ENCODE measurements around the gene NDUFAB1. TPM values are rescaled to one million over a fixed set of nuclear protein-coding genes. Genes with fewer than 3 reads are reported as not detected.

The NDUFAB1 gene
- total and polyA plus RNA-seq, 2 of the 13 experiments (the other 11 are each of a cell fraction or from before 2014, with no cell fraction given) = 221 to 601 TPM

DNA sequence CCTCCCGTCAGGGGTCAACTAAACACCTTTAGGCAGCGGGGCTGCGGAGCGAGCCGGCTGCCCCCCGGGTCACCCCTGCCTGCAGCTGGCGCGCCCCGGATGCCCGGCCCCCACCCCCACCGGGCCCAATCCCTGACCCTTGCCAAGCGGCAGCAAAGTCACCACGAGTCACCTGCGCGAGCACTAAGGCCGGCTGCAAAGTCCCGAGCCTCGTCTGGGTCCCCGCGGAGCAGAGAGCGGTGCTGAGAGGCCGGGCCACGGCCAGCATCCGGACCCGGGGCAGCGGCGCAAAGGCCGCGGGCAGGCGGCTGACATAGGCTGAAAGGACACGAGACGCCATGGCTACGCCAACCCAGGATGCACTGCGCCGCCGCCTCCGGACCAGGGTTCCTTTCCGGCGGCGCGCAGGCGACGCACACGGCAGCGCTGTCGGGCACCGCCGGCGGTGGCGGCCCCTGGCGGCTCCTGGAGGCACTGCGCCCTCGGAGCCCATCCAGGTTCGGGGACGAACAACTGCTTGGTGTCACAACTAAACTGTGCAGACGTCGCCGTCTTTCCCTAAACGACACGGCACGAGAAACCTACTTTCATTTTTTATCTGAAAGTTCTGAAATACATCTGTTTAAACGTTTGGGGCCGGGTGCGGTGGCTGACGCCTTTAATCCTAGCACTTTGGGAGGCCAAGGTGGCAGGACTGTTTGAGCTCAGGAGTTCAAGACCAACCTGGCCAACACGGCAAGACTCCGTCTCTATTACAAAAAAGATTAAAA is at the start of gene NDUFAB1 (continued):
- TF ChIP-seq ZMYM3 (CRISPR knock-in tag; IDR thresholded peaks at IDR 0.05) = peak; percentile 28; the same call in 1 of the 2 replicates
- TF ChIP-seq MAFF (IDR thresholded peaks at IDR 0.05; ENCODE audit: low read depth, low read length) = no peak; the same call in 1 of the 2 replicates
- no peak for TF ChIP-seq ZSCAN29 (CRISPR knock-in tag; conservative IDR thresholded peaks at IDR 0.05)
- peak; percentile 52 for TF ChIP-seq ZBTB20 (CRISPR knock-in tag; IDR thresholded peaks at IDR 0.05; ENCODE audit: borderline replicate concordance, low read depth)
- TF ChIP-seq GZF1 (CRISPR knock-in tag; IDR thresholded peaks at IDR 0.05) = 0 out of 2 replicates have a peak, but pooled peaks have one; percentile 88
- TF ChIP-seq, protein P1, sequence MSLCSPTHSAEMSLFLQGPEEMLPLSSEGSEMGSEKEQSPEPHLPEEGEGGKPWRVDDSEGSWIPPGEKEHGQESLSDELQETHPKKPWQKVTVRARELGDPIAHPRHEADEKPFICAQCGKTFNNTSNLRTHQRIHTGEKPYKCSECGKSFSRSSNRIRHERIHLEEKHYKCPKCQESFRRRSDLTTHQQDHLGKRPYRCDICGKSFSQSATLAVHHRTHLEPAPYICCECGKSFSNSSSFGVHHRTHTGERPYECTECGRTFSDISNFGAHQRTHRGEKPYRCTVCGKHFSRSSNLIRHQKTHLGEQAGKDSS (CRISPR knock-in tag; IDR thresholded peaks at IDR 0.05; ENCODE audit: borderline replicate concordance, low read depth) = peak; percentile 76; the same call in 1 of the 2 replicates
- peak; percentile 60 for TF ChIP-seq BCL6 (CRISPR knock-in tag; IDR thresholded peaks at IDR 0.05)
- TF ChIP-seq SKI (IDR thresholded peaks at IDR 0.05; ENCODE audit: partially characterized antibody) = peak; percentile 92
- TF ChIP-seq SAP130 (CRISPR knock-in tag; IDR thresholded peaks at IDR 0.05; ENCODE audit: low read depth) = peak; percentile 97
- TF ChIP-seq, protein P2, sequence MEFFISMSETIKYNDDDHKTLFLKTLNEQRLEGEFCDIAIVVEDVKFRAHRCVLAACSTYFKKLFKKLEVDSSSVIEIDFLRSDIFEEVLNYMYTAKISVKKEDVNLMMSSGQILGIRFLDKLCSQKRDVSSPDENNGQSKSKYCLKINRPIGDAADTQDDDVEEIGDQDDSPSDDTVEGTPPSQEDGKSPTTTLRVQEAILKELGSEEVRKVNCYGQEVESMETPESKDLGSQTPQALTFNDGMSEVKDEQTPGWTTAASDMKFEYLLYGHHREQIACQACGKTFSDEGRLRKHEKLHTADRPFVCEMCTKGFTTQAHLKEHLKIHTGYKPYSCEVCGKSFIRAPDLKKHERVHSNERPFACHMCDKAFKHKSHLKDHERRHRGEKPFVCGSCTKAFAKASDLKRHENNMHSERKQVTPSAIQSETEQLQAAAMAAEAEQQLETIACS (CRISPR knock-in tag; IDR thresholded peaks at IDR 0.05) = peak; percentile 70
- peak; percentile 84 for TF ChIP-seq GABPA (IDR thresholded peaks at IDR 0.05; ENCODE audit: low read depth, low read length)
- peak; percentile 79 for TF ChIP-seq GABPA (CRISPR knock-in tag; IDR thresholded peaks at IDR 0.05; ENCODE audit: low read depth)
- peak; percentile 90 for TF ChIP-seq KMT2B (CRISPR knock-in tag; IDR thresholded peaks at IDR 0.05)
- TF ChIP-seq, protein P3, sequence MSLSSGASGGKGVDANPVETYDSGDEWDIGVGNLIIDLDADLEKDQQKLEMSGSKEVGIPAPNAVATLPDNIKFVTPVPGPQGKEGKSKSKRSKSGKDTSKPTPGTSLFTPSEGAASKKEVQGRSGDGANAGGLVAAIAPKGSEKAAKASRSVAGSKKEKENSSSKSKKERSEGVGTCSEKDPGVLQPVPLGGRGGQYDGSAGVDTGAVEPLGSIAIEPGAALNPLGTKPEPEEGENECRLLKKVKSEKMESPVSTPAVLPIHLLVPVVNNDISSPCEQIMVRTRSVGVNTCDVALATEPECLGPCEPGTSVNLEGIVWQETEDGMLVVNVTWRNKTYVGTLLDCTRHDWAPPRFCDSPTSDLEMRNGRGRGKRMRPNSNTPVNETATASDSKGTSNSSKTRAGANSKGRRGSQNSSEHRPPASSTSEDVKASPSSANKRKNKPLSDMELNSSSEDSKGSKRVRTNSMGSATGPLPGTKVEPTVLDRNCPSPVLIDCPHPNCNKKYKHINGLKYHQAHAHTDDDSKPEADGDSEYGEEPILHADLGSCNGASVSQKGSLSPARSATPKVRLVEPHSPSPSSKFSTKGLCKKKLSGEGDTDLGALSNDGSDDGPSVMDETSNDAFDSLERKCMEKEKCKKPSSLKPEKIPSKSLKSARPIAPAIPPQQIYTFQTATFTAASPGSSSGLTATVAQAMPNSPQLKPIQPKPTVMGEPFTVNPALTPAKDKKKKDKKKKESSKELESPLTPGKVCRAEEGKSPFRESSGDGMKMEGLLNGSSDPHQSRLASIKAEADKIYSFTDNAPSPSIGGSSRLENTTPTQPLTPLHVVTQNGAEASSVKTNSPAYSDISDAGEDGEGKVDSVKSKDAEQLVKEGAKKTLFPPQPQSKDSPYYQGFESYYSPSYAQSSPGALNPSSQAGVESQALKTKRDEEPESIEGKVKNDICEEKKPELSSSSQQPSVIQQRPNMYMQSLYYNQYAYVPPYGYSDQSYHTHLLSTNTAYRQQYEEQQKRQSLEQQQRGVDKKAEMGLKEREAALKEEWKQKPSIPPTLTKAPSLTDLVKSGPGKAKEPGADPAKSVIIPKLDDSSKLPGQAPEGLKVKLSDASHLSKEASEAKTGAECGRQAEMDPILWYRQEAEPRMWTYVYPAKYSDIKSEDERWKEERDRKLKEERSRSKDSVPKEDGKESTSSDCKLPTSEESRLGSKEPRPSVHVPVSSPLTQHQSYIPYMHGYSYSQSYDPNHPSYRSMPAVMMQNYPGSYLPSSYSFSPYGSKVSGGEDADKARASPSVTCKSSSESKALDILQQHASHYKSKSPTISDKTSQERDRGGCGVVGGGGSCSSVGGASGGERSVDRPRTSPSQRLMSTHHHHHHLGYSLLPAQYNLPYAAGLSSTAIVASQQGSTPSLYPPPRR (CRISPR knock-in tag; IDR thresholded peaks at IDR 0.05; ENCODE audit: borderline replicate concordance) = peak; percentile 25
- no peak; the same call in 1 of the 2 replicates for TF ChIP-seq MTA3 (CRISPR knock-in tag; IDR thresholded peaks at IDR 0.05)
- TF ChIP-seq ASH2L (IDR thresholded peaks at IDR 0.05; ENCODE audit: insufficient read length, low read depth, low read length) = peak; percentile 88
- TF ChIP-seq ZNF547 (CRISPR knock-in tag; IDR thresholded peaks at IDR 0.05) = peak; percentile 96
- no peak for TF ChIP-seq NCOA1 (CRISPR knock-in tag; IDR thresholded peaks at IDR 0.05)
- TF ChIP-seq, protein P4, sequence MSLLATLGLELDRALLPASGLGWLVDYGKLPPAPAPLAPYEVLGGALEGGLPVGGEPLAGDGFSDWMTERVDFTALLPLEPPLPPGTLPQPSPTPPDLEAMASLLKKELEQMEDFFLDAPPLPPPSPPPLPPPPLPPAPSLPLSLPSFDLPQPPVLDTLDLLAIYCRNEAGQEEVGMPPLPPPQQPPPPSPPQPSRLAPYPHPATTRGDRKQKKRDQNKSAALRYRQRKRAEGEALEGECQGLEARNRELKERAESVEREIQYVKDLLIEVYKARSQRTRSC (CRISPR knock-in tag; IDR thresholded peaks at IDR 0.05; ENCODE audit: low read depth) = no peak
- TF ChIP-seq ZNF317 (CRISPR knock-in tag; IDR thresholded peaks at IDR 0.05) = peak; percentile 82; the same call in 1 of the 2 replicates
- TF ChIP-seq, protein P5, sequence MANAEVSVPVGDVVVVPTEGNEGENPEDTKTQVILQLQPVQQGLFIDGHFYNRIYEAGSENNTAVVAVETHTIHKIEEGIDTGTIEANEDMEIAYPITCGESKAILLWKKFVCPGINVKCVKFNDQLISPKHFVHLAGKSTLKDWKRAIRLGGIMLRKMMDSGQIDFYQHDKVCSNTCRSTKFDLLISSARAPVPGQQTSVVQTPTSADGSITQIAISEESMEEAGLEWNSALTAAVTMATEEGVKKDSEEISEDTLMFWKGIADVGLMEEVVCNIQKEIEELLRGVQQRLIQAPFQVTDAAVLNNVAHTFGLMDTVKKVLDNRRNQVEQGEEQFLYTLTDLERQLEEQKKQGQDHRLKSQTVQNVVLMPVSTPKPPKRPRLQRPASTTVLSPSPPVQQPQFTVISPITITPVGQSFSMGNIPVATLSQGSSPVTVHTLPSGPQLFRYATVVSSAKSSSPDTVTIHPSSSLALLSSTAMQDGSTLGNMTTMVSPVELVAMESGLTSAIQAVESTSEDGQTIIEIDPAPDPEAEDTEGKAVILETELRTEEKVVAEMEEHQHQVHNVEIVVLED (CRISPR knock-in tag; IDR thresholded peaks at IDR 0.05; ENCODE audit: borderline replicate concordance) = peak; percentile 99

Data from HepG2 (cell line).